Measurements from ENCODE around the gene GAB2.

- TF ChIP-seq POLR2AphosphoS5 (IDR thresholded peaks at IDR 0.05; ENCODE audit: low read depth, low read length) (no peak), POLR2A (IDR thresholded peaks at IDR 0.05; ENCODE audit: insufficient read depth in 1 of 2, low read depth in 2 of 2, low read length in 2 of 2) (no peak), ZNF264 (CRISPR knock-in tag; IDR thresholded peaks at IDR 0.05) (no peak), ZBTB7B (CRISPR knock-in tag; IDR thresholded peaks at IDR 0.05) (no peak), ZNF510 (CRISPR knock-in tag; IDR thresholded peaks at IDR 0.05; ENCODE audit: low read depth) (no peak), NFKB2 (CRISPR knock-in tag; IDR thresholded peaks at IDR 0.05; ENCODE audit: borderline replicate concordance) (no peak), EP300 (IDR thresholded peaks at IDR 0.05; ENCODE audit: low read depth in 2 of 2, low read length in 2 of 2) (no peak), EP300 (CRISPR knock-in tag; IDR thresholded peaks at IDR 0.05; ENCODE audit: borderline replicate concordance) (no peak)
These were observed 22.0 kb downstream of the GAB2 start for GRCh38 chr11:78395597-78395996.
